GM23338 (cell line): ENCODE data around the gene NRCAM. TPM values are rescaled to one million over a fixed set of nuclear protein-coding genes. Genes with fewer than 3 reads are reported as not detected.

Experiments
- ATAC-seq: fragments of 200-7000 bp; cut with Tn5 transposase; 3 replicates; pipeline ENCODE4 v1.9.1; 2020
- DNase-seq: peaks from one replicate; pipeline ENCODE4 v3.0.0-alpha.2; 2015; ENCODE audit warnings: low spot score
- H2AFZ ChIP-seq: fragments of 200-600 bp; sonication (generic); 2 replicates; pipeline ENCODE4 v1.8.0; 2016; ENCODE audit warnings: antibody characterized with exemption, mild to moderate bottlenecking, moderate library complexity
- H3F3A ChIP-seq: fragments of 200-600 bp; sonication (generic); replicated peaks from 2 replicates; pipeline ENCODE4 v1.8.0; 2017; ENCODE audit warnings: antibody characterized with exemption, mixed run types, low read depth
- H3K27ac ChIP-seq: fragments of 200-600 bp; sonication (generic); 2 replicates; pipeline ENCODE4 v1.6.1; 2016; ENCODE audit warnings: low read depth
- H3K27me3 ChIP-seq: fragments of 200-600 bp; sonication (generic); 2 replicates; pipeline ENCODE4 v1.8.0; 2016; ENCODE audit warnings: mild to moderate bottlenecking, mixed run types, moderate library complexity; ENCODE audit not compliant: insufficient read depth
- H3K36me3 ChIP-seq: fragments of 200-600 bp; sonication (generic); 2 replicates; pipeline ENCODE4 v1.8.0; 2016; ENCODE audit warnings: mild to moderate bottlenecking; ENCODE audit not compliant: insufficient read depth
- H3K4me1 ChIP-seq: fragments of 200-600 bp; sonication (generic); 2 replicates; pipeline ENCODE4 v1.8.0; 2016; ENCODE audit warnings: mild to moderate bottlenecking, moderate library complexity; ENCODE audit not compliant: insufficient read depth
- H3K4me2 ChIP-seq: fragments of 200-600 bp; sonication (generic); 2 replicates; pipeline ENCODE4 v1.7.1; 2017; ENCODE audit warnings: mixed run types
- H3K4me3 ChIP-seq: fragments of 200-600 bp; sonication (generic); 2 replicates; pipeline ENCODE4 v1.6.1; 2016; ENCODE audit warnings: mixed run types
- H3K79me2 ChIP-seq: fragments of 200-600 bp; sonication (generic); replicated peaks from 2 replicates; pipeline ENCODE4 v1.8.0; 2017; ENCODE audit warnings: mild to moderate bottlenecking; ENCODE audit not compliant: insufficient read depth
- H3K9me2 ChIP-seq: fragments of 200-600 bp; sonication (generic); 2 replicates; pipeline ENCODE4 v1.8.0; 2017; ENCODE audit not compliant: insufficient read depth
- H4K20me1 ChIP-seq: fragments of 200-600 bp; sonication (generic); replicated peaks from 2 replicates; pipeline ENCODE4 v1.8.0; 2017; ENCODE audit warnings: mild to moderate bottlenecking; ENCODE audit not compliant: insufficient read depth
- H3K27ac Mint-ChIP-seq: 2 replicates; pipeline ENCODE4 v1.8.0; 2020; ENCODE audit warnings: inconsistent platforms, mild to moderate bottlenecking, moderate library complexity, mixed read lengths
- H3K27me3 Mint-ChIP-seq: 3 replicates; pipeline ENCODE4 v1.8.0; 2022; ENCODE audit warnings: low read depth, mild to moderate bottlenecking, moderate library complexity, mixed read lengths, inconsistent platforms; ENCODE audit not compliant: insufficient read depth, poor library complexity
- H3K36me3 Mint-ChIP-seq: 3 replicates; pipeline ENCODE4 v1.8.0; 2021; ENCODE audit warnings: low read depth, mild to moderate bottlenecking, inconsistent platforms, moderate library complexity, mixed read lengths
- H3K4me1 Mint-ChIP-seq: 3 replicates; pipeline ENCODE4 v1.8.0; 2020; ENCODE audit warnings: mild to moderate bottlenecking, inconsistent platforms, mixed read lengths
- H3K4me3 Mint-ChIP-seq: 3 replicates; pipeline ENCODE4 v1.8.0; 2021; ENCODE audit warnings: moderate library complexity, mild to moderate bottlenecking, inconsistent platforms, mixed read lengths
- H3K9me3 Mint-ChIP-seq: 3 replicates; pipeline ENCODE4 v1.8.0; 2020; ENCODE audit warnings: moderate library complexity, mild to moderate bottlenecking, inconsistent platforms, mixed read lengths
- CREB1 ChIP-seq: fragments of 250-450 bp; sonication (Bioruptor Pico); IDR thresholded peaks from 2 replicates; pipeline ENCODE4 v1.5.0; 2020; ENCODE audit warnings: low read depth, mild to moderate bottlenecking, moderate library complexity
- EZH2 ChIP-seq: fragments of 200-600 bp; sonication (generic); IDR thresholded peaks from one replicate; pipeline ENCODE4 v1.8.0; 2017; ENCODE audit warnings: antibody characterized with exemption, mild to moderate bottlenecking, low read depth; ENCODE audit not compliant: unreplicated experiment
- EZH2phosphoT487 ChIP-seq: fragments of 200-600 bp; sonication (generic); IDR thresholded peaks from one replicate; pipeline ENCODE4 v1.8.1; 2018; ENCODE audit warnings: antibody characterized with exemption; ENCODE audit not compliant: unreplicated experiment
- NANOG ChIP-seq: IDR thresholded peaks from 2 replicates; pipeline ENCODE4 v1.6.1; 2016; ENCODE audit warnings: antibody characterized with exemption, borderline replicate concordance
- POLR2AphosphoS5 ChIP-seq: IDR thresholded peaks from 2 replicates; pipeline ENCODE4 v1.6.1; 2016; ENCODE audit warnings: antibody characterized with exemption, low read depth
- ZNF114 ChIP-seq: fragments of 250-450 bp; sonication (Bioruptor Pico); IDR thresholded peaks from 2 replicates; pipeline ENCODE4 v1.5.0; 2020; ENCODE audit warnings: mild to moderate bottlenecking, moderate library complexity
- ZNF331 ChIP-seq: fragments of 250-450 bp; sonication (Bioruptor Pico); IDR thresholded peaks from 2 replicates; pipeline ENCODE4 v1.5.0; 2020; ENCODE audit warnings: low read depth, mild to moderate bottlenecking, moderate library complexity
- polyA plus RNA-seq: library from polyadenylated mRNA; unstranded; fragments of >200 nt; fragmentation: Nextera tagmentation; extraction: Ambion mirVana; gene quantifications from 2 replicates; pipeline ENCODE4 v1.2.1, GENCODE V29; 2016
- total RNA-seq: library from RNA; depleted of rRNA; stranded (reverse); fragments of >200 nt; shearing (Covaris generic); gene quantifications from 2 replicates; pipeline ENCODE4 v1.2.3, GENCODE V29; 2014
- TF ChIP-seq, protein P1 (sequence below), 2 experiments: fragments of 200-600 bp in 1 of 2; sonication (generic) in 1 of 2; conservative IDR thresholded peaks; 2 replicates each; pipeline versions ENCODE4 v1.5.1 to v1.6.1; 2016 to 2017; ENCODE audit warnings: antibody characterized with exemption in 2 of 2, low read depth in 2 of 2, mild to moderate bottlenecking in 2 of 2, moderate library complexity in 1 of 2
- TF ChIP-seq, protein P2 (sequence below): IDR thresholded peaks from one replicate; pipeline ENCODE4 v1.6.1; 2018; ENCODE audit warnings: antibody characterized with exemption; ENCODE audit not compliant: unreplicated experiment
- TF ChIP-seq, protein P3 (sequence below): IDR thresholded peaks from 2 replicates; pipeline ENCODE4 v1.6.1; 2016; ENCODE audit warnings: antibody characterized with exemption

The NRCAM gene
- total and polyA plus RNA-seq, 2 experiments from 2014 or later: 2.5 to 6.8 TPM

DNA sequence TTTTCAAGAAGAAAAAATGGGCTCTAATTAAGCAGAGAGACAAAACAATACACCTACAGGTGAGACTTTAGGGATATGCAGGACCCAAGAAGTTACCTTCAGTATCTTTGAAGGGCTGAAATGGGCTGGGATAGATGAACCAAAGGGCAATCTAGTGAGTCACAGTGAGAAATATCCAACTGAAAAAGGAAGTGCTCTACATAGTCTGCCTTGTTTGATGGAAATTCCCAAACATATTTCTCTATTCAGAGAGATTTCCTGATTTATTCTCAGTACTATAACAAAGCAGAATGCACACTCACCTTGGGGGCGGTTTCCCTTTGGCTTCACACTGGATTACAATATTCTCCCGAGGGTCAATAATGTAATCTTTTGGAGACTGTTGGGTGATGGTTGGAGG is 222.0 kb downstream of the NRCAM start:
- H3K4me3 ChIP-seq: no peak overlapping the region
- Mint-ChIP-seq H3K9me3 (no peaks in the 10 kb centered on the region), H3K4me1 (peaks cover 40% of the 10 kb centered on the region), H3K27ac (no peak overlapping the region), H3K36me3 (no peaks in the 10 kb centered on the region), H3K4me3 (no peak overlapping the region), H3K27me3 (no peaks in the 10 kb centered on the region)
- no peaks in the 10 kb centered on the region for H3K79me2 ChIP-seq
- no peak for DNase-seq
- no peaks in the 10 kb centered on the region for H3K36me3 ChIP-seq
- H3K27me3 ChIP-seq: no peaks in the 10 kb centered on the region
- H3K4me1 ChIP-seq: peaks cover 33% of the 10 kb centered on the region
- no peak for ATAC-seq
- H2AFZ ChIP-seq: no peak overlapping the region
- TF ChIP-seq NANOG: no peak
- TF ChIP-seq ZNF331 (CRISPR knock-in tag): no peak
- no peak for TF ChIP-seq CREB1 (CRISPR knock-in tag)
- TF ChIP-seq, protein P1, sequence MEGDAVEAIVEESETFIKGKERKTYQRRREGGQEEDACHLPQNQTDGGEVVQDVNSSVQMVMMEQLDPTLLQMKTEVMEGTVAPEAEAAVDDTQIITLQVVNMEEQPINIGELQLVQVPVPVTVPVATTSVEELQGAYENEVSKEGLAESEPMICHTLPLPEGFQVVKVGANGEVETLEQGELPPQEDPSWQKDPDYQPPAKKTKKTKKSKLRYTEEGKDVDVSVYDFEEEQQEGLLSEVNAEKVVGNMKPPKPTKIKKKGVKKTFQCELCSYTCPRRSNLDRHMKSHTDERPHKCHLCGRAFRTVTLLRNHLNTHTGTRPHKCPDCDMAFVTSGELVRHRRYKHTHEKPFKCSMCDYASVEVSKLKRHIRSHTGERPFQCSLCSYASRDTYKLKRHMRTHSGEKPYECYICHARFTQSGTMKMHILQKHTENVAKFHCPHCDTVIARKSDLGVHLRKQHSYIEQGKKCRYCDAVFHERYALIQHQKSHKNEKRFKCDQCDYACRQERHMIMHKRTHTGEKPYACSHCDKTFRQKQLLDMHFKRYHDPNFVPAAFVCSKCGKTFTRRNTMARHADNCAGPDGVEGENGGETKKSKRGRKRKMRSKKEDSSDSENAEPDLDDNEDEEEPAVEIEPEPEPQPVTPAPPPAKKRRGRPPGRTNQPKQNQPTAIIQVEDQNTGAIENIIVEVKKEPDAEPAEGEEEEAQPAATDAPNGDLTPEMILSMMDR (conservative IDR thresholded peaks at IDR 0.05; ENCODE audit: low read depth in 2 of 2): no peak
- TF ChIP-seq POLR2AphosphoS5: no peak
- TF ChIP-seq EZH2phosphoT487: no peak
- TF ChIP-seq, protein P2, sequence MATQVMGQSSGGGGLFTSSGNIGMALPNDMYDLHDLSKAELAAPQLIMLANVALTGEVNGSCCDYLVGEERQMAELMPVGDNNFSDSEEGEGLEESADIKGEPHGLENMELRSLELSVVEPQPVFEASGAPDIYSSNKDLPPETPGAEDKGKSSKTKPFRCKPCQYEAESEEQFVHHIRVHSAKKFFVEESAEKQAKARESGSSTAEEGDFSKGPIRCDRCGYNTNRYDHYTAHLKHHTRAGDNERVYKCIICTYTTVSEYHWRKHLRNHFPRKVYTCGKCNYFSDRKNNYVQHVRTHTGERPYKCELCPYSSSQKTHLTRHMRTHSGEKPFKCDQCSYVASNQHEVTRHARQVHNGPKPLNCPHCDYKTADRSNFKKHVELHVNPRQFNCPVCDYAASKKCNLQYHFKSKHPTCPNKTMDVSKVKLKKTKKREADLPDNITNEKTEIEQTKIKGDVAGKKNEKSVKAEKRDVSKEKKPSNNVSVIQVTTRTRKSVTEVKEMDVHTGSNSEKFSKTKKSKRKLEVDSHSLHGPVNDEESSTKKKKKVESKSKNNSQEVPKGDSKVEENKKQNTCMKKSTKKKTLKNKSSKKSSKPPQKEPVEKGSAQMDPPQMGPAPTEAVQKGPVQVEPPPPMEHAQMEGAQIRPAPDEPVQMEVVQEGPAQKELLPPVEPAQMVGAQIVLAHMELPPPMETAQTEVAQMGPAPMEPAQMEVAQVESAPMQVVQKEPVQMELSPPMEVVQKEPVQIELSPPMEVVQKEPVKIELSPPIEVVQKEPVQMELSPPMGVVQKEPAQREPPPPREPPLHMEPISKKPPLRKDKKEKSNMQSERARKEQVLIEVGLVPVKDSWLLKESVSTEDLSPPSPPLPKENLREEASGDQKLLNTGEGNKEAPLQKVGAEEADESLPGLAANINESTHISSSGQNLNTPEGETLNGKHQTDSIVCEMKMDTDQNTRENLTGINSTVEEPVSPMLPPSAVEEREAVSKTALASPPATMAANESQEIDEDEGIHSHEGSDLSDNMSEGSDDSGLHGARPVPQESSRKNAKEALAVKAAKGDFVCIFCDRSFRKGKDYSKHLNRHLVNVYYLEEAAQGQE: no peak
- no peak for TF ChIP-seq EZH2
- TF ChIP-seq ZNF114: no peak
- TF ChIP-seq, protein P3, sequence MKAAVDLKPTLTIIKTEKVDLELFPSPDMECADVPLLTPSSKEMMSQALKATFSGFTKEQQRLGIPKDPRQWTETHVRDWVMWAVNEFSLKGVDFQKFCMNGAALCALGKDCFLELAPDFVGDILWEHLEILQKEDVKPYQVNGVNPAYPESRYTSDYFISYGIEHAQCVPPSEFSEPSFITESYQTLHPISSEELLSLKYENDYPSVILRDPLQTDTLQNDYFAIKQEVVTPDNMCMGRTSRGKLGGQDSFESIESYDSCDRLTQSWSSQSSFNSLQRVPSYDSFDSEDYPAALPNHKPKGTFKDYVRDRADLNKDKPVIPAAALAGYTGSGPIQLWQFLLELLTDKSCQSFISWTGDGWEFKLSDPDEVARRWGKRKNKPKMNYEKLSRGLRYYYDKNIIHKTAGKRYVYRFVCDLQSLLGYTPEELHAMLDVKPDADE: no peak
- H3F3A ChIP-seq: no peaks in the 10 kb centered on the region
- H4K20me1 ChIP-seq: no peaks in the 10 kb centered on the region
- no peak overlapping the region for H3K27ac ChIP-seq
- no peak overlapping the region for H3K4me2 ChIP-seq
- H3K9me2 ChIP-seq: no peaks in the 10 kb centered on the region

DNA sequence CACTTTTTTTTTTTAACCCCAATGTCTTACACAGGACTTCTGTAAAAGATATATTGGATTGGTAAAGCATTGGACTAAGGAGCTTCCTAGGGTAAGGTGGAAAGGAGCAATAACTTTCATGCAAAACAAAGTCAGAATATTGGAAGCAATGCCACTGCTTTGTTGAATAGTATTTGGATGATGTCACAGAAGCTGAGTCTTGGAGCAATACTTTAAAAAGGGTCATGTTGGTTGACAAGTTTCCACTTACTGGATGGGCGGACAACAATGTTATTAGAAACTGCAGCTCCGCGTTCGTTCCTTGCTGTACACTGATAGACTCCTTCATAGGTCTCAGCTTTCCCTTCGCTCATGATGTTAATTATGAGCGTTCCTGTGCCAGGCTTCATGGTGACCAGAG is 224.2 kb downstream of the NRCAM start:
- H3K36me3 ChIP-seq: no peaks in the 10 kb centered on the region
- no peaks in the 10 kb centered on the region for H4K20me1 ChIP-seq
- no peak overlapping the region for H3K27ac ChIP-seq
- H3K4me1 ChIP-seq: peaks cover 13% of the 10 kb centered on the region
- ATAC-seq (no peak), DNase-seq (no peak)
- Mint-ChIP-seq H3K27me3 (no peaks in the 10 kb centered on the region), H3K9me3 (no peaks in the 10 kb centered on the region), H3K27ac (no peak overlapping the region), H3K4me1 (peaks cover 21% of the 10 kb centered on the region), H3K36me3 (no peaks in the 10 kb centered on the region), H3K4me3 (no peak overlapping the region)
- no peaks in the 10 kb centered on the region for H3K9me2 ChIP-seq
- H2AFZ ChIP-seq: no peak overlapping the region
- no peak overlapping the region for H3K4me2 ChIP-seq
- no peaks in the 10 kb centered on the region for H3K79me2 ChIP-seq
- no peaks in the 10 kb centered on the region for H3F3A ChIP-seq
- no peaks in the 10 kb centered on the region for H3K27me3 ChIP-seq
- no peak overlapping the region for H3K4me3 ChIP-seq
- TF ChIP-seq POLR2AphosphoS5 (no peak), NANOG (no peak), EZH2phosphoT487 (no peak), ZNF114 (no peak), EZH2 (no peak)
- TF ChIP-seq, protein P2: no peak
- TF ChIP-seq, protein P1 (conservative IDR thresholded peaks at IDR 0.05; ENCODE audit: low read depth in 2 of 2): no peak
